ENCODE results near the gene ZNF24.

ZNF24 gene

GRCh38 chr18:35343936-35344735 is at the start of gene ZNF24:
Gene ZNF24, minus strand, starts transcription at chr18:35344420. Its CDS starts 3,770 bp downstream, at chr18:35340650.
- DNase-seq (ENCODE audit: insufficient read length, low spot score) (peak; percentile 87), FAIRE-seq (peak; percentile 89)

DNA sequence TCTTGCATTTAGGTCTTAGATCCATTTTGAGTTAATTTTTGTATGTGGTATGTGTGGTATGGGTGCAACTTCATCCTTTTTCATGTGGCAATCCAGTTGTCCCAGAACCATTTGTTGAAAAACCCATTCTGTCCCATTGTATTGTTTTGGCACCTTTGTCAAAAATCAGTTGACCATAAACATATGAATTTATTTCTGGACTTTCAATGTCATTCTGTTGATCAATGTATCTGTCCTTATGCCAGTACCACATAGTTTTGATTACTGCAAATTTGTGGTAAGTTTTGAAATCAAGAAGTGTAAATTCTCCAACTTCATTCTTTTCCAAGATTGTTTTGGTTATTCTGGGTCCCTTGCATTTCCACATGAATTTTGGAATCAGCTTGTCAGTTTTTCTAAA is 49.5 kb upstream of the ZNF24 start:
- FAIRE-seq (no peak), DNase-seq (ENCODE audit: insufficient read length, low spot score) (no peak)

GRCh38 chr18:35392375-35392774 is 48.2 kb upstream of the ZNF24 start:
- FAIRE-seq (no peak), DNase-seq (ENCODE audit: insufficient read length, low spot score) (no peak)

- DNase-seq (ENCODE audit: insufficient read length, low spot score), result no peak
- FAIRE-seq, result no peak
These were observed 46.9 kb upstream of the ZNF24 start for GRCh38 chr18:35390951-35391700.

- FAIRE-seq (no peak), DNase-seq (ENCODE audit: insufficient read length, low spot score) (no peak)
These were observed 44.9 kb upstream of the ZNF24 start for GRCh38 chr18:35389095-35389618.

- no peak for DNase-seq (ENCODE audit: insufficient read length, low spot score)
- no peak for FAIRE-seq
These were observed 42.9 kb upstream of the ZNF24 start for GRCh38 chr18:35387152-35387571.

DNA sequence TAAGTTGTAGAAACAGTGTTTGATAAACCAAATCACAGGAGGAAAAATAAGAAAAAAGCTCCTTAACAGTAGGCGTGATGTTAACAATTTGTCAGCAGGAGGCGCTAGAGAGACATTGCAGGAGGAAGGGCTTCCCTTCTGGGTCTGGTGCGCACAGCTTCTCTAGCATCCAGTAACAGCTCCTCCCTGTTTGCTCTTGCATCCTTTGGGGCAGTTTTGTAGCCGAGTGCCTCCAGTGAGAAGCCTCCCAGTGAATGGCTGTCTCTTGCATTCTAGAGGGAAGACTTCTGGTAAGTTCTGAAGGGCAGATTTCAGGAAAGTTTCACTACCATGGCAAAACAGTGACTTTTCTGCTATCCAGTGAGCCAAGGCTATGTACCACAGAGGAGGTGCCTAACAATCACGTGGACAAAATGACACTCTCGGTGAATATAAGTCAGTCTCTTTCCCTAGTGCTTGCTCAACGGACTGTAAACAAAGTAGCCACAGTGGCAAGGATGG is 42.4 kb upstream of the ZNF24 start:
- peak; percentile 76 for FAIRE-seq
- DNase-seq (ENCODE audit: insufficient read length, low spot score), result peak; percentile 54

DNA sequence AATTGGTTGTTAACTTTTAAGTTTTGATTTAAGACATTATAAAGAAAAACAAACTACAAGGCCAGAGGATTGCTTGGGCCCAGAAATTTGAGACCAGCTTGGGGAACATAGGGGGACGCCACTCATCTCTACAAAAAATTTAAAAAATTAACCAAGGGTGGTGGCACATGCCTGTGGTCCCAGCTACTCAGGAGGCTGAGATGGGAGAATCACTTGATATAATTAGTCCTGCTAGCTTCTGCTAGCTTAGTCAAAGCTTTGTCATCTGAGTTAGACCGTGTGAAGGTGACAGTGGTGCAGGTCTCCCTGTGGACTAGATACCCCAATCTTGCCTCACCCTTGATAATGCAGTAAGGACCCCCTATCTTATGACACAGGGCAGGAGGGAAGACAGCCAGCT is 38.9 kb upstream of the ZNF24 start:
- FAIRE-seq, result no peak

GRCh38 chr18:35379421-35379820 is 35.2 kb upstream of the ZNF24 start:
- FAIRE-seq (no peak), DNase-seq (ENCODE audit: insufficient read length, low spot score) (no peak)

More for the DNA sequence above, 38.9 kb upstream of the ZNF24 start:
- no peak for DNase-seq (ENCODE audit: insufficient read length, low spot score)

DNA sequence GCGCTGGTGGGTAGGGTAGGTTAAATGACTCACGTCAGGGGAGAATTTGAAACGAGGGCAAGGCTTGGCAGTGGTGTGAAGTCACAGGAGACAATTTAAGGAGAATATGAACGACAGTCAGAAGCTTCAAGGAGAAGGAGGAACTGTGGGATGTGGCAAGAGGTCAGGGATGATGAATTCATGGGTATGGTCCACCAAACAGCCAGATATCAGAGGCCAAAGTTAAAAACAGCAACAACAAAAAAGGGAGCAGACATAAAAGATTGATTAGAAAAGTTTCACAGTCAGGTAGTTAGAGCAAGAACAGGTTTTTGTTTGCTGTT is 34.3 kb upstream of the ZNF24 start:
- FAIRE-seq, result no peak
- DNase-seq (ENCODE audit: insufficient read length, low spot score), result no peak

GRCh38 chr18:35377875-35378573 is 33.8 kb upstream of the ZNF24 start:
- DNase-seq (ENCODE audit: insufficient read length, low spot score) (no peak), FAIRE-seq (no peak)

DNA sequence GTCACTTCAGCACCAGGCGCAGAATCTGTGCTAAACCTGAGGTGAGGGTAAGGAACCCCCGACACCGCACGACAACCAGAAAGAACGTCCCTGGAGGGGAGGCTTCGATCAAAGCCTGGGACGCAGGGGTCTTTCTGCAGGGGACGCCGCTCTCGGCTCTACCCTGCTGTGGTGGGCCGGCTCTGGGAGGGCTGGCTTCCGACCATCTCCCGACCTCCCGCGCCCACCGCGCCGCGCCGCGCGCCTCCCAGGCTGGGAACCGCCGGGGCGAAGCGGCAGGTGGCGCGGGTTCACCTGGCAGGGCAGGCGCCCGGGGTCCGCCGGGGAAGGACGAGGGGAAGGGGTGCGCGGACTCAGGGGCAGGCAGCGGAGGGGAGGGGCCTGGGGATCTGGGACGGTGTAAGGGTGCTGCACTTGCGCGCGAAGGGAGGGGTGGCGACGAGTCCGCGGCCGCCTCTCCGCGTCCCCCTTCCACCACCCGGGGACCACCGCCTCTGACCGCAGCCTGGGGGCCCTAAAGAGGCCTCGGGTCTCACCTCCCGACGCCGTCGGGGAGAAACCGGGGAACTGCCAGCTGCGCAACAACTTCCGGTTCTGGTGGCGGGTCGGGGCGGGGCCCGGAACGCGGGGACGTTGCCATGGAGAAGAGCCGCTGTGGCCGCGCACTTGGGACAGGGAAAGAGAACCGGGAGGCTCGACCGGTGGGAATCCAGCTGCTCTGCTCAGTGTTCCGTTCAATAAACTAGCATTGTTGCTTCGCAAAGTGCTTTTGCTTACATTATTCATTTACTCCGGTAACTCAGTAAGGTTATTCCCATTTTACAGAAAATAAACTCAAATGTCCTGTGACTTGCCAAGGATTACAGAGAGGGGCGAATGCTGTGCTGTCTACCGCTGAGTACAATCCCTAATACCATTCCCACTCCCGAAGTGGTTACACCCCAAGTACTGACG is 32.8 kb upstream of the ZNF24 start, which contains the start of gene ZNF396:
TSS of gene ZNF396 (minus strand) at position 596 of the 954 bp plus-strand sequence. CDS start 3,045 bp downstream, outside the sequence.
- FAIRE-seq, result peak; percentile 78
- peak; percentile 63 for DNase-seq (ENCODE audit: insufficient read length, low spot score)

GRCh38 chr18:35376393-35376741 is 32.1 kb upstream of the ZNF24 start:
- peak; percentile 18 for FAIRE-seq
- peak; percentile 35 for DNase-seq (ENCODE audit: insufficient read length, low spot score)

- FAIRE-seq, result no peak
- DNase-seq (ENCODE audit: insufficient read length, low spot score), result no peak
These were observed 30.5 kb upstream of the ZNF24 start for GRCh38 chr18:35374708-35375107.

DNA sequence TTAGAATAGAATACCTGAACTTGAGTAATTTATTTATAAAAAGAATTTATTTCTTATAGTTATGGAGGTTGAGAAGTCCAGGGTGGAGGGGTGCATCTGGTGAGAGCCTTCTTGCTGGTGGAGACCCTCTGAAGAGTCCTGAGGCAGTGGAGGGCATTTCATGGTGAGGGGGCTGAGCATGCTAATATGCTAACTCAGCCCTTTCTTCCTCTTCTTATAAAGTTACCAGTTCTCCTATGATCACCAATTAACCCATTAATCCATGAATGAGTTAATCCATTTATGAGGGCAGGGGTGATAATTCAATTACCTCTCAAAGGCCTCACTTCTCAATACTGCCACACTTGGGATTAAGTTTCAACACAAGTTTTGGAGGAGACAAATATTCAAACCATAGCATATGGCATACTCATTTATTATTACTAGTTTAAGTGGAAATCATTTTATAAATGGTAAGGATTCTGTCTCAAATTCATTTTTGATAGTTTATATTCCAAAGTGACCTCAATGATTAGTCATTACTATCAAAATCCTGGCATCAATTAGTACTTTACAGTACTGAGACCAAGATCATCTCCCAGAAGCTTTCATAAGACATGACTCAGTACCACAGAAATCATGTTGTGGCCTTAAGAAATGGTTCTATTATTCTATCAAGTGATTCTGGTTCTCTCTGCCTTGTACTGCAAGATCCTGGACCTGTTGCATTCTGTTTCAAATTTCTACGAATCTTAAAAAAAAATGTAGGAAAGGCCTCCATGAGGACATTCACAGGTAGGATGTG is 27.4 kb upstream of the ZNF24 start:
- DNase-seq (ENCODE audit: insufficient read length, low spot score) (no peak), FAIRE-seq (no peak)

- FAIRE-seq (no peak), DNase-seq (ENCODE audit: insufficient read length, low spot score) (no peak)
These were observed 24.9 kb upstream of the ZNF24 start for GRCh38 chr18:35369126-35369525.

GRCh38 chr18:35368595-35368994 is 24.4 kb upstream of the ZNF24 start:
- FAIRE-seq, result no peak
- DNase-seq (ENCODE audit: insufficient read length, low spot score), result no peak

- no peak for DNase-seq (ENCODE audit: insufficient read length, low spot score)
- FAIRE-seq, result no peak
These were observed 18.3 kb upstream of the ZNF24 start for GRCh38 chr18:35362531-35362930.
